GM18511 (cell line): Measurements from ENCODE around the gene BRPF3.

Source experiments
- ATAC-seq: cut with Tn5 transposase; IDR thresholded peaks from one replicate; pipeline ENCODE4 v1.9.1; 2021; ENCODE audit warnings: mild to moderate bottlenecking, moderate library complexity; ENCODE audit not compliant: unreplicated experiment

Gene BRPF3

DNA sequence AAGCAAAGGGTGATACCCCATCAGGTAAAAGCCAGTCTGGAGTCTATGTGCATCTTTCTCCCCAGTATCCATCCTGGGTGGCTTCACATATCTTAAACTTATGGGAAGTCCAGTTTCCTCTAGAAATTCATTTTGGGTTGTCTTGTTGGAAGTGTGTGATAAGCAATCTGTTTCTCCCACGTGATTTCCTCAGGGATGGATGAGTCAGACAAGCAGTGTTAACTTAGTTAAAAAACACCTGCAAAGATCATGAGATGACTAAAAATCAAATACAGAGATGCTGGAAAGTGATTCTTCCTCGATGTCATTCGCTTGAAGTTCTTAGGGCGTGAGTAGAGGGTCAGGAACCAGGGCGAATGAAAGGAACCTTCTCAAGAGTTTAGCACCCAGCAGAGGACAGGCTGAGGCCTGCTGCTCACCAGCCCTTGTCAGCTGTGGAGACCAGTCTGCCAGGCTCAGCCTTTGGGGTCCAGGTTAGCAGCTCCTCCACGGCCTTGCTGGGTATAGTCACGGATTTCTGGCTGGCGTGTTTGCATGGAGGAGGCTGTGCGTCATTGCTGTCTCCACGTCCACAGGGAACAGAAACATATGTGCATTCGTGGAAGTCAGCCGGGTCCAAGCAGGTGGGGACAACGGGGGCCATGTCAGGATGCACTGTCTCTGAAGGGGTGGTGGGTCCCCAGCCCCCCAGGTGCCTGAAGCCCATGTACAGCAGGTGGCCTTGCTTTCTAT, 70.5 kb downstream of the BRPF3 start:
- ATAC-seq, result no peak

DNA sequence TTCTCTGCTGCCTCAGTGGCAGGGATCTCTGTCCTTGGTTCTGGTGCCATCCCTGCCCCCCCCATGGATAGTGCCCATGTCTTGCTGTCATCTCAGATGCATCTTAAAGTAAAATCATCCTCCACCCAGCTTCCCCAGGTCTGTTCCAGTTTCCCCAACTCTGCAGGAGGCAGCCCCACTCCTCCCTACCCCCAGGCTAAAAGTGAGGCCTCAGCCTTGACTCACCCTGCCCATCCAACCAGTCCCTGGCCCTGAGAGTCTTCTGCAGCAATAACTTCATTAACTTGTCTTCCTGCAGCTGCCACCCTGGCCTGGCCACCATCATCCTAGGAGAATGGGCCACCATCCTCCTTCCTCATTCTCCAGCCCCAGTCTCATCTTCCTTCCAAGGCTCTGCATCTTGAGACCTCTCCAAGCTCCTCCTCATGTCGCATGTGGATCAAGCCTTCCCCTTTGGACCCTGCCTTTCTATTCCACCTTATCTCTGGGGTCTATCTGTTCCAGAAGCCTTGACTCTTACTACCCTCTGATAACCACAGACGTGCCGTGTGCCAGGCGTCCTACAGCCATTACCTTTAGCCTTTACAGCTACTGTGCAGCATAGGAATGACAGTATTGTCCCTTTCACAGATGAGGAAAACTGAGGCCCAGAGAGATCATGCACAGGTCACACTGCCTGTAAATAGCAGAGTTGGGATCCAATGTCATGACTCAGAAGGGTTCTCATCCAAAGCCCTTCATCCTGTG, 71.4 kb downstream of the BRPF3 start:
- no peak for ATAC-seq

DNA sequence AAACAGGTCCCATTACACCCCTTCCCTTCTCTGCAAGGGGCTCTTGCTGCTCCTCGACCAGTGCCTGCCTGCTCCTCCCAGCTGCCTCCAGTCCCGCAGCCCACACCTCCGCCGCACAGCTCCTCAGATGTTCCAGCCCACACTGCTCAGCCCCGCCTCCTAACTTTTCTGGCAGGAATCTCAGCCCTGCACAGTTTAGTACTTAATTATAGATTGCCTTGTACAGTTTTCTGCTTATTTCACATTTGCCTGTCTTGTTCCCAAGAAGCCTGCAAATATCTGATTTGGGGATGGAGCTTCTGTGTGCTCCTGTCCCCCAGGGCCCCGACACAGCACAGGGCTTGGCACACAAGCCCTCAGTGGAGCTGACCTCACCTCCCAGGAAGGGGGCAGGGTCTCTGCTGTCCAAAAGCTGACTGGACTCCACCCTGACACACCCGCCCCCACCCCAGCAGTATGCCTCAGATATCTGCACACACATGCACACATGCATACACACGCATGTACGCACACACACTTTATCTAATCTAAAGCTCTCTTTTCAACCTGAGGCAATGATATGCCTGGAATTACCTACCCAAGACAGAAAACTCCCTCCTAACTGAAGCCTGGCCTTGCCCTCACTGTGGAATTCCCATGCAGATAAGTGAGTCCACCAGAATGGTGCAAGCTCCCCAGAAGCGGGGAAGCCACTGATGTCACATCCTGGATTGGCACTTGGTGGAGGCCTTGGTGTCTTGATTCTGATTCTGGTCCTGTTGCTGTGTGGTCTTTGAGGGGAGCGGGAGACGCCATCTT, 72.1 kb downstream of the BRPF3 start:
- no peak for ATAC-seq

DNA sequence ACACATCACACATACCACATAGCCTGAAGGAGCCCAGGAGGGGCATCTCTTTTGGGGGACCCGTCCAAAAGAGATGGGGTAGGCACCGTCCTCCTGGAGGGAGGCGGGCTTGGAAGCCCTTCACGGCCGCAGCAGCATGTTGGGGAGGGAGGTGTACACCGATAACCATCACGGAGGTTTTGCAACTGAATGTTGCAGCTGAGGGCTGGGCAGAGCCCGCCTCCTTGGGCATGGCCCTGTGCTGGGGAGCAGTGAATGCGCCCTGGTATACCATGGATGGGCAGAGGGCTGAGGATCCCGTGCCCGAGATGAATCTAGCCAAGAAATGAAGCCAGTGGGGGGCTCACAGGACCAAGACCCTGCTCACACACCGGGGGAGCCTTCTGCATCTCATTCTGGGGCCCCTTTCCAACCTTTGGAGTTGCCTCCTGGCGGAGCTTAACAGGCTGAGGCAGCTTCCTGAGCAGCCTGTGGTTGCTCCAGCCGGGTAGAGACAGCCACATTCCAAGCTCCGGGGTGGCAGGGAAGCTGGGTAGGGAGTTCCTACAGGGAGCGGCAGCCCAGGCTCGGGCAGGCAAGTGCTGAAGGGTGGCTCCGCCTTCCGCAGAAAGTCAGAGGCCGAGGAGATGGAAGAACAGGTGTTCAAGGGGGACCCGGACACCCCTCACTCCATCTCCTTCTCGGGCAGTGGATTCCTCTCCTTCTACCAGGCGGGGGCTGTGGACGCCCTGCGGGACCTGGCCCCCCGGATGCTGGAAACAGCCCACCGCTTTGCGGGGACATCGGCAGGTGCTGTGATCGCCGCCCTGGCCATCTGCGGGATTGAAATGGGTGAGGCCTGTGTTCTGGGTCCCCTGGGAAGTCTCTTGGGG, 73.5 kb downstream of the BRPF3 start, which contains the start of gene PNPLA1:
TSS of gene PNPLA1 (plus strand) at position 227 of the 872 bp plus-strand sequence. CDS start at position 627, 400 bp downstream.
- no peak for ATAC-seq

DNA sequence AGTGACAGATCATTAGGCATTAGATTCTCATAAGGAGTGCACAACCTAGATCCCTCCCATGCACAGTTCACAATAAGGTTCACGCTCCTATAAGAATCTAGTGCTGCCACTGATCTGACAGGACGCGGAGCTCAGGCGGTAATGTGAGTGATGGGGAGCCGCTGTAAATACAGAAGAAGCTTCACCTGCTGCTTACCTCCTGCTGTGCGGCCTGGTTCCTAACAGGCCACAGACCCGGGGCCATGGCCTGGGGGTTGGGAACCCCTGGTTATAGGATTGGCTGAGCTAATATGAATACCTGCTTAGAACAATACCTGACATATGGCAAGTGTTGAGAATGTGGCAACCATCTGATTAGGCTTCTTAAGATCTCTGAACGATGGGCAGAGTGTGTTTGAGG, 75.7 kb downstream of the BRPF3 start:
- ATAC-seq, result no peak

DNA sequence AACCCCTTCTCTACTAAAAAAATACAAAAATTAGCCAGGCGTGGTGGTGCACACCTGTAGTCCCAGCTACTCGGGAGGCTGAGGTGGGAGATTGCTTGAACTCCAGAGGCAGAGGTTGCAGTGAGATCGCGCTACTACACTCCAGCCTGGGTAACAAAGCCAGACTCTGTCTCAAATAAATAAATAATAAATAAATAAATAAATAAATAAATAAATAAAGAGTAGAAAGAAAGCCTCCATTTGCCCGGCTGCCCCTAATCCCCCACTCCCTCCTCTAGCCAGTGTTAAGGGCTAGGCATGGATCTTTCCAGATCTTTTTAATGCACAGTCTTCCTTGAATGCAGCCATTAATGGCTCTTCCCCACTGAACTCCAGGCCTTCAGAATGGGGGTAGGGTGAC, 76.5 kb downstream of the BRPF3 start:
- no peak for ATAC-seq

DNA sequence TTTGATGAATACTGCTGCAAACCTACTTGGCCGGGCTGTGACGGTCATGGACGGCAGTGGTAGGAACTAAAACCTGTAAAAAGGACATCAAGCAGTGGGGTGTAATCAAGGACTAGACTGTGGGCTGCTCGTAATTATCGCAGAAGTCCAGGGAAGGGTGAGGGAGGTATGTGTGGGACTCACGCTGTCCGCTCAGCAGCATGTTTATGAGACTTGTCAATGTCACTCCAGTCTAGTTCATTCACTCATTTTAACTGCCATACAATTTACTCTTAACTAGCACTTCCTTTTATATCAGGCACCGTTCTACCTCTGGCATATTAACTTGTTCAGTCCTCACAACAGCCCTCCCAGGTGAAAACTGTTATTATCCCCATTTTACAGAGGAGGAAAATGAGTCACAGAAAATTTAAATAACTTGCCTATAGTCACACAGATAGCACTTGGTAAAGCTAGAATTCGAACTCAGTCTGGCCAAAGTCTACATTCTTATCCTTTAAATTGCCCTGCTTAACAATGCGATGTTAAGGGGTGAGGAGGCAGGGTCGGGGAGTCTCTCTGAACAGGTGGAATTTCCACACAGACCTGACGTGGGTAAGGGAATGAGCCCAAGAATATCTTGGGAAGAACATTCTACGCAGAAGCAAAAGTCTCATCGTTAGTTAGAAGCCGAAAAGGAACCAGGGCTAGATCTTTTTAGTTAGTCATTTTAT, 77.4 kb downstream of the BRPF3 start:
- no peak for ATAC-seq

DNA sequence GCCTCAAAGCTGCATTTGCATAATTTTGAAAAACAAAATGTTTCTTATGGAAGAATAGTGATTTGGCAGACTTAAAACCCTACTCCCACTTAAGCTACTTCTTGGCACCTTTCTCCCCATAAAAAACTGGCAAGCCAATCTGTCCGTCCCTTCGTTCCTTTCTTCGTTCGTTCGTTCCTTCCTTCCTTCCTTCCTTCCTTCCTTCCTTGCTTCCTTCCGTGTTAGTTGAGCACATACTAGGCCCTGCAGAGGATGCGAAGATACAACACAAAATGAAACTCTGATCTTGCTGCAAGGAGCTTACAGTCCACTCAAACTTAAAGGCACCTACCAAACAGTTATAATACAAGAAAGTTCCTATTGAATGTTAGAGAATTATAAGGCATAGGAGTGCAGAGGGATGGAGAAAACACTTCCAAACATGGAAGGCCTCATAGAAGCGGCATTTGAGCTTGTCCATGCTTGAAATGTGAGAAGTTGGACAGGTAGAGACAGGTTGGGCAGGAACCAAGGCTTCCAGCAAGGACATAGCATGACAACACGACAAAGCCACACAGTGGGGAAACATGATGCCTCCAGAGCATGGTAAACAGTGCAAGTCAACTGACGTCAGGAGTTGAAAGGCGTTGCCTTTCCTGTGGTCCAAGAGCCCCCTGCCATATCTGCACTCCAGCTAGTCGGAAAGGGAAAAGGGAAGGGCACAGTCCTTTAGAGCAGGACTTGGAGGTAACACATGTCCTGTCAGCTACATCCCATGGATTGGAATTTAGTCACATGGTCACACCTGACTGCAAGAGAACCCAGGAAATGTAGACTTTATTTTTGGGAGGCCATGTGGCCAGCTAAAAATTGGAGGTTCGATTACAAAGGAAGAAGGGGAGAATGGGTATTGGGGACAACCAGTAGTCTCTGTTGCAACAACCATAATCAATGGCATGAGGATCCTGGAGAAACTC, 80.3 kb downstream of the BRPF3 start:
- no peak for ATAC-seq

DNA sequence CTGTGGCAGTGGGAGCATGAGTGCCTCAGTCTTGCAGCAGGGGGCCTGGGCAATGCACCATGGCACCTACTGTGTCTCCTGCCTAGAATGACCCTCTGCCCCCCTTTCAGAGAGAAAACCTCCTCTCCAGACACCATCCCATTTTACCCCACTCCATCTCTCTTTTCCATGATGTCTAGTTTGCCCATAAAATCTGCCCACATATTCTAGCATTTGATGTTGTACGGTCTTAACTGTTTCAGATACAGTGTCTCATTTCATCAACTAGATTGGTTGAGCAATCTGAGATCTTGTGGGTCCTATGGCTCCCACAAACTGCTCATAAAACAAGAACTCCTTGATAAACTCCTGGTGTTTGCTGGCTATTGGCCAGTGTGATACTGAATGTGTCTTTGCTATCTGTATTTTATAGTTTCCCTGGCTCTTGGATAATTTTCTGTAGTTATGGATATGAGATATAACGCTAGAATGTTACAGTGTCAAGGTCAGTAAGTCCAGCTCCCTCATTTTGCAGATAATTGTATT, 81.5 kb downstream of the BRPF3 start:
- ATAC-seq, result no peak

DNA sequence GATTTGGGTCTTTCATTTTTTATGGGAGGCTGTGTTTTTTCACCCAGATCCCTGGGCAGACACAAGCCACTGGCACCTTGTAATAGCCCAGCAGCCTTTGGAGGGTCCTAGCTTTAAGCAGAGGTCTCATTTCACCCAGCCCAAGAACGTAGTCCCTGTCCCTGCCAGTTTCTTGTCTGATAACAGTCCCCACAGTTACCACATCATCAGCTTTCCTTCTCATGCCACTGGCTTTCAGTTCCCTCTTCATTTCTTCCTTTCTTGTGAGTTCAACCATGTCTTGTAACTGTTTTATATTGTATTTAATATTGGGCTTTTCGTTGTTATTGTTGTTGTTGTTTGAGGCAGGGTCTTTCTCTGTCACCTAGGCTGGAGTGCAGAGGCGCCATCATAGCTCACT, 83.9 kb downstream of the BRPF3 start:
- ATAC-seq, result no peak

DNA sequence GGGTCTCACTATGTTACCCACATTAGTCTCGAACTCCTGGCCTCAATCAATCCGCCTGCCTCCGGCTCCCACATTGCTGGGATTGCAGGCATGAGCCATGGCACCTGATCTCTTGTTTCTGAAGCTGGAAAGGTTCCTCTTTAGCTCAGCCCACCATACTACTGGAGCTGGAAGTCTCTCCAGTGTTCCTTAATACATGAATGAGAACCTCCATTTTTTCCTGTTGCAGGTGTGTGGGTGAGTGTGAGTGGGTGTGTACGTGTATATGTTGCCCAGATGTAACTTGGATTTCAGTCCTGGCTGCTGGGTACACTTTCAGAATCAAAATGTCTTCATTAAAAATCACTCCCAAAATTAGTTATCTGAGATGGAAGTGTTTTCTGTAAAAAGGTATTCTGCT, 84.4 kb downstream of the BRPF3 start:
- ATAC-seq, result no peak
